HG03135 (cell line): Measurements from ENCODE around the gene XCL2.

Experiments
- ATAC-seq: cut with Tn5 transposase; IDR thresholded peaks from one replicate; pipeline ENCODE4 v1.9.1; 2021; ENCODE audit warnings: mild to moderate bottlenecking, moderate library complexity; ENCODE audit not compliant: unreplicated experiment

The XCL2 gene

DNA sequence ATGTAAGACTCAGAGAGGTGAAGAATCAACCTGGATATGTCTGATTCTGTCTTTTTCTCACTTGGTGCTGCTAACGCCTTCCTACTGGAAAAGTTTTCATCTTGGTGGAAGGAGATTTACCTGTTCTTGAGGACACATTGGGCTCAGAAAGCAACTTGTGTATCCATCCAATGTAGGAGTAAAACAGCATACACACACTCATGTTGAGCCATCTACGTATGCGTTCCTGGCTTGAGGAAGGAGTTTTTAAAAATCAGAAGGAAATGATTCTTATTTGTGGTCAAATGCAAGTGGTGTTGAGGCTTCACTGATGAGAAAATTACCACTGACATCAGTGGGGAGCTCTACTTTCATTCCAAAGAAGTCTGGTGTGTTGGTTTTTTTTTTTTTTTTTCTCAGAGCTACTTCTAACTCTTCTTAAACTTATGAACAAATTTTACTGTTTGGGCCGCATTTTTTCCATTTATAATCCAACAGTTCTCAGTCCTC, 25.6 kb downstream of the XCL2 start:
- no peak for ATAC-seq

DNA sequence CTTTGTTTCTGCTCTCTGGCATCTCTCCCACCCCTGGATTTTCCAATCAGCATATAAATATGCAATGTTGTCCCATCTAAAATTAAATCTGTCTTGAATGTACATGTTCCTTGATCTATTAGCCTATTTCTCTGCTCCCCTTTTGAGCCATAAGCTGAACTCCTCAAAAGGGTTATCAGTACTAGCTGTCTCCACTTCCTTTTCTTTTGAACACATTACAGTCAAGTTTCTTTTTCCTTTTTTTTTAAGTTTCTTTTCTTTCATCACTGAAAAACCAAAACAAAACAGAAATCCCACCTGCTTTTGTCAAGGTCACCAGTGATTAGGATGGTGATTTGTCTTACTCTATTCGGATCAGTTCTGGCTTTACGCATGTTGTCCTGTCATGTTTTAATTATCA, 29.3 kb downstream of the XCL2 start:
- ATAC-seq: no peak

DNA sequence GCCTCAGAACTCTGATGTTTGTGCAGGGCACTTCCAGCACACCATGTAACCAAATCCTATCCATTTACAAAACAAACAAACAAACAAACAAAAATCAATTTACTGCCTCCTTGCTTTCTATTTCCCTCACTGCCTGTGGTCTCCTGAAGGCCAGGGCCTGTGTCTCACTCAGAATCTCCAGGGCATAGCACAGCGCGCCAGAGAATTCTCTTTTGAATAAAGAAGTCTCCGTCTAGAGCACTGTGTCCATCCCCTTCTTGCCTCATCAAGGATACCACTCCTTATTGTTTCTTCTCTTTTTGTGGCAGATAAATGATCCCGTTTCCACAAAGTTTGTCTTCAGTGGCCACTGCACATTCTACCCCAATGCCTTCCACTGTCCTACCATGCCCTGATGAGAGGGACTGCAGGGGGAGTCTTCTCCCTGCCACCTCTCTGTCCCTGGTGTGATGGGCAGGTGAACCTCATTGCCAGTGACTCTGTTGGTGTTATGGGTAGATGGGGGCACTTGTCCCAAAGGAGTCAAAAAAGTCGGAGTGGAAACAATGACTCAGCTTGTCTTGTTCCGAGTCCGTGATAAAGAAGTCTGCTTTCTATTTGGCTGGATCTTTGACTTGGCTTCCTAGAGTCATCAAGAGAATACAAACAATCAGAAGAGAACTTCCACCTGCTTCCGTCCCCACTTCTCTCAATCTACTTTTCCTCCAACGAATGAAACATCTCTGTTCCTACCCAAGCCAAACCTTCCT, 30.0 kb downstream of the XCL2 start:
- no peak for ATAC-seq

GRCh38 chr1:168512864-168513595, 30.8 kb downstream of the XCL2 start:
- no peak for ATAC-seq

DNA sequence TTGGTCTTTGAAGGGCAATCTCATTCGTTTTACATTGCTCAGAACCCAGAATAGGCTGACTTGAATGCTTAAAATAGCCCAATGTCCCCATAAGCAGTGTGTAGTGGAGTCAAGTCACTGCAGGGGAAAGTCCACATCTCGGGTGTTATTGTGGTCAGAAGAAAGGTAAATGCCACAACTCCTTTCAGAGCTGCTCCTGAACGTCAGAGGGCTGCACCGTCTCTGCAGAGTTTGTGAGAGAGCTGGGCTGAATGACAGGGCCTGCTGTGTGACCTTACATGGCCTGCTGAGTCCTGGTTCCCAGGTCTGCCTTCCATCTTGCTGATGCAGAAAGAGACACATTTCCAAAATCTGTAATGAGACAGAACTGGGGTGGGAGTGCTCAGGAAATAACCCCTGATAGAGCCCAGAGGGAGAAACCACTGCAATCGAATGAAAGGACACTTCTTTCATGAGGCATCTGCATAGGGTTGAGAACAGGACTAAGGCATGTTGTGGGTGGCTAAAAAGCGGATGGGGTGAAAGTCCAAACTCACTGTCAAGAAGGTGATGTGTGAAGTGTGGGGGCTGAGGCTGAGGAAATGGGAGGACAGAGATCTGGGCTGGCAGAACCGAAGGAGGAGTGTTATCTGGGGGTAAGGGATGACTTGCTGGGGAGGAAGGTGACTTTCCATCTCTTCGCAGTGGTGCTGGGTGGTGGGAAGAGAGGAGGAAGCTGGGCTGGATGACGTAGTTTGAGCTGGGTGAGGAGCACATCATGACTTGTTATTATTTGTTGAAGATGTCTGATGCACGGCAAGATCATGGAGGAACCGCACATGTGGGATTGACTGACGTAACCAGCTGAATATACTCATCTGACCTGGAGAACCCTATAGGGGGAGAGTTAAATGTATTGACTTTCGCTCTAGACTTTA, 33.7 kb downstream of the XCL2 start:
- ATAC-seq: peak; percentile 70

DNA sequence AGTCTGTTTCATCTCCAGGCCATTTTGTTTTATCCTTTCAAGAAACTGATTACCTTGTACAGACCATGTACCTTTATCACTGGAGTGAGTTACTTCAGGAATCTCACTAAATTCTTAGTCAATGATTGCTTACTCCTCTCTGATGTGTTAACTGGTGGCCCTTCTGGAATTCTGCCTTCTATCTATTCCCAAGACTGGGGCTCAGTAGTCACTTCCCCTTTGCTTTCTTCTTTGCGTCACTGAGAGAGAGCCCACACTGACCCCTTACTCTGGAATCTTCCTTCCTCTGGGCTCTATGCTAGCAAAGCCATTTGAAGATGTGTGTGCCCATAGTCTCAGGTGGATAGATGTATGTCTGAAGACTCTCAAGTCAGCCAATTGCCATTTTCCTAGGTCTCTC, 34.6 kb downstream of the XCL2 start:
- ATAC-seq: no peak

DNA sequence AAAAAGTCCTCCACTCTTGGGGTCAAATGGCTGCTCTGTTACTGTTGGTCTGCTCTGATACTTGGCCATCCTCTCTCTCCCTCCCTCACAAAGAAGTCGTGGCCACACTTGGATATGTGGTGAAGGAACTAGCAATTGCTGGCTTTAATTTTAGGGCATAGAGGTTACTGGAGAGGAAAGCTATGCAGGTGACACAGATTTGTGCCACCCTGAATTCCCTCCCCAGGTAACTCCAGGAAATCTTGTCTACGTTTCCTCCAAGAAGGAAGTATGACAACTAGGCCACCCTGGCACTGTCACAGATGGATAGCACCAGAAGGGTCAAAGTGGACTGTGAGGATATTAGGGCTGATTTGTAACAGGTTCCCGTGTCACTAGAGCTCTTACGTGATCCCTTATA, 36.0 kb downstream of the XCL2 start:
- ATAC-seq: no peak

DNA sequence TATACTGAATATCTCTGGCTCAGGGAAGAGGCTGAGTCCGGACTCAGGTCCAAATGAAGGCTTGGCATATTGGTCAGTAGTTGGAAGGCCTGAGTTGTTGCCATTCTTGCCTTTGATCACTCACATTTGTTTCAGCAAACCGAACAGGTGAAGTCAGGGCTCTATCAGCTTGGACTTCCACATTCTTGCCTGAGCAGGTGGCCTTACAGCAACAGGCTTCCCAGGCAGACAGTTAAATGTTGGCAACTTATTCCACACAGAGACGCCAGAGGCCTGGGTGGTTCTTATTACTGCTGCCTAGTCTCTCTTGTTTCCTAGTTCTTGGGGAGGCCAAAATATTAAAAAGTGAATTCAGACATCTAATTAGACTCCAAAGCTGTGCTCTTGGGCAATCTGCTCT, 36.6 kb downstream of the XCL2 start:
- no peak for ATAC-seq

DNA sequence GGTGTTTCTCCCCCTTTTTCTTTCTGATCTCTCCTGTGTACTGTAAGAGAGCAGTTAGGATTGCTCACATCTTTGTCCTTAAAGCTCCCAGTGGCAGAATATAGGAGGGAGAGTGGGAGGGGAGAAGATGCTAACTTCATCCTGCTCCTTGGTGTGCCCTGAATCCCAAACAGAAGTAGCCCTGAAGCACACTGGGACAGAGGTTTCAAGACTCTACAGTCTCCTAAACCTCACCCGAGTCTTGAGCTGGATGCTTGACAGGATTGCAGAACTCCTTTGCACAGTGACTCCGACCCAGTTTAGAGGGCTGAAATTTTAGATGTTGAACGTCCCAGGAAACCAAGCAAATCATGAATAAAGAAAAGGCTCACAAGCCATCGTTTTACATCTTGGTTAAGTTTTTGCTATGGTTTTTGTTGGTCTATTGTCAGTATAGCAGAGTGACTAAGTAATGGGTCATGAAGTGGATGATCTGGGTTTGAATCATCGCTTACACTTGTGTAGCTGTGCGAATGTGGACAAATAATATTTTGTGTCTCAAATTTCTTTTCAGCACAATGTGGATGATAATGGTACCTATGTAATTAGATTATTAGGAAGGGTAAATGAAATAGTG, 37.5 kb downstream of the XCL2 start:
- ATAC-seq: no peak

- ATAC-seq: no peak
Measured at GRCh38 chr1:168505006-168505405, 38.8 kb downstream of the XCL2 start.

GRCh38 chr1:168504064-168504837, 39.5 kb downstream of the XCL2 start:
- peak; percentile 68 for ATAC-seq

GRCh38 chr1:168499688-168500049, 44.1 kb downstream of the XCL2 start:
- ATAC-seq: no peak

DNA sequence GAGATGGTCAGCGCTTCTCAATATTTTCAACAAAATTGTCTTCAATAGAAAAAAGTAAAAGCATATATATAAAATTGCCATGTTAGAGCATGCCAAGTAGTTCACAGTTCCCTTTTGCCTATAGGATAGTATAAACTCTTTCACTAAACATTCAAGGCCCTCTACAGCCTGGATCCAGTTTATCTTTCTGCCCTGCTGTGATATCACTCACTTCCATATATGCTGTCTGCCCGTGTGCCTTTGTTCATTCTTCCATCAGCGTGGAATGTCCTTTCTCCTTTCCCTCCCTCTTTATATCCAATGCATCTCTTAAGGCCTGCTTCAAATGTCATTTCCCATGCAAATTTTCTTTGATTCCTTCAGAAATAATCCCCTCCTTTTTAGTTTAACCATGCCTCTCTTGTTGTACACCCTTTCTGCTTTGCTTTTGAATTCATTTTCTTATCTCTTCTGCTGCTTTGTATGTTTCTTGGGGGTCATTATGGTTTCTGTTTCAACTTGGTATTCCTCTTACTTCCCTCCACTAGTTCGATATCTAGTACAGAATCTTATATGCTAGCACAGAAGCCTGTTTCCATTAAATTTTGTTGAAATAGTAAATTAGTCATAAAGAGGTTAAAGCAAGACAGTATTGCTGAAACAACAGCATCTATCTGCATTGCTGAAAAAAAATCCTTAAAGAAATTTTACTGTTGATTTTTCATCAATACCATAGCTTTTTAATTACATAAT, 44.7 kb downstream of the XCL2 start:
- no peak for ATAC-seq

GRCh38 chr1:168498159-168498631, 45.6 kb downstream of the XCL2 start:
- no peak for ATAC-seq

DNA sequence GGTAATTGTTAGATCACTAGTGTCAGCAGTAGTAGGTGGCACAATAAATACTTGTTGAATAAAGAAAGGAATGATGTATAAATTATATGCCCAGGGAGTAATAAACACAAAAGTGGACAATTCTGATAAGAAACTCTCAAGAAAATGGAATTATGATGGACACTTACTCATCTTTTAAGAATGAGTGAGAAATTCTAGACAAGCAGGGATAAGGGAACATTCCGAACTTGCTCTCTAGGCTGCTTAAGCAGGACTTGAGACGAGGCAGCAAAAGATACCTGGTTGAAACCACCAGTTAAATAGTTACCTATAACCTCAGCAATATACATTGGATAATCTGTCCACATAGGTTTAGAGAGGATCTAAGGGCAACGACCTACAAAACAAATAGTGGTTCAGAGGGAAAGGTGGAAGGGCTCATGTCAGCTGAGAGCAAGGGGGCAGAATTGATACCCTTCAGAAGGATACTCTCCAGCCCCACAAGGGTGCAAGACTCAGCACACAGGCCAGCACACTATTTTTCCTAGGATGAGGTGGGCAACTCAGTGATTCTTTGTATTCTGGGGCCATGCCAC, 46.3 kb downstream of the XCL2 start:
- no peak for ATAC-seq

DNA sequence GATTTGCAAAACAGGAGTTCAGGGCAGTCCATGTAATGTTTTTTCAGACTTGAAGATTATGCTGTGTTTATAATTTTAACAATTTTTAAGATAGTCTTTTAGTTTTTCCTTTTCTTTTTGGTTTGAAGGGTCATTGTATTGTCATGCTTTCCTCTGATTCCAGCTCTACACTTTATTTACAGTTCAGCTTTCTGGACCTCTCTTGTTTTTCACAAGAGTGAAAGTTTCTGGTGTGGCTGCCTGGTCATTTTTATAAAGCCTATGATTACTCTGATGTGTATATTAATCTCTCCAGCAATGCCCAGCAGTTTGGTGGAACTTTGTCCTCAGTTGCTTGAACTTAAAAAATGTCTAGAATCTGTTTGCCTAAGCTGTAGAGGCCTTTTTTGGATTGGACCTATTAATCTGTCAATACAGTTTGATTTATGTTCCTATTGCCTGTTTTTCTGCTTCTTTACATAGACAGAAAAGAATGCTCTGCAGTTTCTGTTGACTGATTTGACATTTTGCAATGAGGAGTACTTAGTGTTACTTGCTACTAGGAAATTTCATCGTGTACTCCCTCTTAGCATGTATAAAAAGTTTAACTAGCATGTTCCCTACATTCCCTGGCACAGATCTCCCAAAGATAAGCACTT, 52.2 kb downstream of the XCL2 start:
- ATAC-seq: no peak
